ENCODE data around the gene FABP3. TPM values are rescaled to one million over a fixed set of nuclear protein-coding genes. Genes with fewer than 3 reads are reported as not detected.

FABP3 gene
- total and polyA plus RNA-seq, 2 of the 13 experiments (the other 11 are each of a cell fraction or from before 2014, with no cell fraction given): 0.21 to 0.24 TPM

DNA sequence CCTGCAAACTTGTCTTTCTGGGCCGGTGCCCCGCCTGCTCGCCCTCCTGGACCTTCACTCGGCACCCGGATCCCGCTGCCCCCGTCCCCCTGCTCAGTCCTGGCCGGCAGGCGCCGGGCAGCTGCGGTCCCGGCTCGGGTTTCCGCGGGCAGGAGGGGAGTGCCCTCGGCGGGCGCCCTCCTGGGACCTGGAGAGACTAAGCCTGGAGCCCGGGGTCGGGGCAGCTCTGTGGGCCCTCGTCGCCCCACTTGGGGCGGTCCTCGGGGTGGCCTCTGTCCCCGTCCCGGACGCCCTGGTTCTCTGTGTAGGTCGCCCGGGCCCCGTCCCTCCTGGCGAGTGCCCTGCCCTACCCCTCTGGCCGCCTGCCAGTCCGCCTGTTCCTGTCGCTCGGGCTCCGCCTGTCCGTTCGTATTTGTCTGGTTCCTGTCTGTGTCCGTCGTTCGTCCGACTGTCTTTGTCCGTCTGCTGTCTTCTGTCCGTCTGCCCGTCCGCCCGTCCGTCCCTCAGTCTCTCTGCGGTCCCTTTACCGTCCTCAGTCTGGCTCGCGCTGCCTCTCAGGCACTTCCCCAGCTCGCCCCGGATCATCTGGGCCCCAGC lies 40.6 kb upstream of the FABP3 start (continued):
- TF ChIP-seq ZNF318 (CRISPR knock-in tag; IDR thresholded peaks at IDR 0.05) (0 out of 2 replicates have a peak, but pooled peaks have one; percentile 54), GABPB1 (CRISPR knock-in tag; IDR thresholded peaks at IDR 0.05) (peak; percentile 27; the same call in 1 of the 2 replicates), RAD51 (IDR thresholded peaks at IDR 0.05; ENCODE audit: borderline replicate concordance) (no peak), GZF1 (CRISPR knock-in tag; IDR thresholded peaks at IDR 0.05) (no peak), ZBTB1 (CRISPR knock-in tag; IDR thresholded peaks at IDR 0.05; ENCODE audit: borderline replicate concordance) (no peak), SATB2 (CRISPR knock-in tag; IDR thresholded peaks at IDR 0.05) (no peak), SP5 (CRISPR knock-in tag; IDR thresholded peaks at IDR 0.05; ENCODE audit: borderline replicate concordance, low read depth) (no peak), TMF1 (CRISPR knock-in tag; IDR thresholded peaks at IDR 0.05; ENCODE audit: low read depth) (peak; percentile 14; the same call in 1 of the 2 replicates), NFKB2 (CRISPR knock-in tag; IDR thresholded peaks at IDR 0.05; ENCODE audit: borderline replicate concordance) (peak; percentile 15; the same call in 1 of the 2 replicates), MTERF4 (CRISPR knock-in tag; IDR thresholded peaks at IDR 0.05) (no peak), MAFG (CRISPR knock-in tag; IDR thresholded peaks at IDR 0.05) (no peak), ZKSCAN8 (CRISPR knock-in tag; IDR thresholded peaks at IDR 0.05; ENCODE audit: borderline replicate concordance) (no peak), ZNF782 (CRISPR knock-in tag; IDR thresholded peaks at IDR 0.05; ENCODE audit: borderline replicate concordance) (peak; percentile 75; the same call in 1 of the 2 replicates)
- TF ChIP-seq, protein P1, sequence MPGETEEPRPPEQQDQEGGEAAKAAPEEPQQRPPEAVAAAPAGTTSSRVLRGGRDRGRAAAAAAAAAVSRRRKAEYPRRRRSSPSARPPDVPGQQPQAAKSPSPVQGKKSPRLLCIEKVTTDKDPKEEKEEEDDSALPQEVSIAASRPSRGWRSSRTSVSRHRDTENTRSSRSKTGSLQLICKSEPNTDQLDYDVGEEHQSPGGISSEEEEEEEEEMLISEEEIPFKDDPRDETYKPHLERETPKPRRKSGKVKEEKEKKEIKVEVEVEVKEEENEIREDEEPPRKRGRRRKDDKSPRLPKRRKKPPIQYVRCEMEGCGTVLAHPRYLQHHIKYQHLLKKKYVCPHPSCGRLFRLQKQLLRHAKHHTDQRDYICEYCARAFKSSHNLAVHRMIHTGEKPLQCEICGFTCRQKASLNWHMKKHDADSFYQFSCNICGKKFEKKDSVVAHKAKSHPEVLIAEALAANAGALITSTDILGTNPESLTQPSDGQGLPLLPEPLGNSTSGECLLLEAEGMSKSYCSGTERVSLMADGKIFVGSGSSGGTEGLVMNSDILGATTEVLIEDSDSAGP (CRISPR knock-in tag; IDR thresholded peaks at IDR 0.05; ENCODE audit: borderline replicate concordance): 0 out of 2 replicates have a peak, but pooled peaks have one; percentile 48
- TF ChIP-seq, protein P2, sequence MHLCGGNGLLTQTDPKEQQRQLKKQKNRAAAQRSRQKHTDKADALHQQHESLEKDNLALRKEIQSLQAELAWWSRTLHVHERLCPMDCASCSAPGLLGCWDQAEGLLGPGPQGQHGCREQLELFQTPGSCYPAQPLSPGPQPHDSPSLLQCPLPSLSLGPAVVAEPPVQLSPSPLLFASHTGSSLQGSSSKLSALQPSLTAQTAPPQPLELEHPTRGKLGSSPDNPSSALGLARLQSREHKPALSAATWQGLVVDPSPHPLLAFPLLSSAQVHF (CRISPR knock-in tag; IDR thresholded peaks at IDR 0.05): peak; percentile 27; the same call in 1 of the 2 replicates
- TF ChIP-seq, protein P3, sequence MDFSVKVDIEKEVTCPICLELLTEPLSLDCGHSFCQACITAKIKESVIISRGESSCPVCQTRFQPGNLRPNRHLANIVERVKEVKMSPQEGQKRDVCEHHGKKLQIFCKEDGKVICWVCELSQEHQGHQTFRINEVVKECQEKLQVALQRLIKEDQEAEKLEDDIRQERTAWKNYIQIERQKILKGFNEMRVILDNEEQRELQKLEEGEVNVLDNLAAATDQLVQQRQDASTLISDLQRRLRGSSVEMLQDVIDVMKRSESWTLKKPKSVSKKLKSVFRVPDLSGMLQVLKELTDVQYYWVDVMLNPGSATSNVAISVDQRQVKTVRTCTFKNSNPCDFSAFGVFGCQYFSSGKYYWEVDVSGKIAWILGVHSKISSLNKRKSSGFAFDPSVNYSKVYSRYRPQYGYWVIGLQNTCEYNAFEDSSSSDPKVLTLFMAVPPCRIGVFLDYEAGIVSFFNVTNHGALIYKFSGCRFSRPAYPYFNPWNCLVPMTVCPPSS (IDR thresholded peaks at IDR 0.05): no peak
